COR-L47 (cell line): ENCODE data around the gene ERMAP.

Source experiments
- DNase-seq: peaks from one replicate; lab custom pipeline; 2025; lab: John Stamatoyannopoulos, UW

ERMAP gene

GRCh38 chr1:42876009-42876408, 59.1 kb downstream of the ERMAP start:
- DNase-seq = peak; percentile 13

GRCh38 chr1:42877380-42877779, 60.5 kb downstream of the ERMAP start:
- no peak for DNase-seq

GRCh38 chr1:42880384-42880783, 63.5 kb downstream of the ERMAP start:
- no peak for DNase-seq

- no peak for DNase-seq
These were observed 69.3 kb downstream of the ERMAP start for GRCh38 chr1:42886046-42886739.

- DNase-seq = no peak
These were observed 69.9 kb downstream of the ERMAP start for GRCh38 chr1:42886800-42887199.

GRCh38 chr1:42887366-42887765, 70.4 kb downstream of the ERMAP start:
- no peak for DNase-seq

- no peak for DNase-seq
These were observed 71.2 kb downstream of the ERMAP start for GRCh38 chr1:42888013-42888633.

- DNase-seq = no peak
These were observed 72.3 kb downstream of the ERMAP start for GRCh38 chr1:42889264-42889663.

GRCh38 chr1:42891465-42892138, 74.7 kb downstream of the ERMAP start:
- no peak for DNase-seq
